ENCODE measurements around the gene DIP2C. TPM values are rescaled to one million over a fixed set of nuclear protein-coding genes. Genes with fewer than 3 reads are reported as not detected.

Gene DIP2C
- total and polyA plus RNA-seq, 3 donors from 2014 or later, result 14.9 to 43.4 (median 30.1) TPM

- TF ChIP-seq CTCF (IDR thresholded peaks at IDR 0.05), result no peak
- no peak for TF ChIP-seq POLR2A (IDR thresholded peaks at IDR 0.05)
- Histone ChIP-seq H3K4me1 (peaks cover 8% of the 10 kb centered on the region), H3K9me3 (no peaks in the 10 kb centered on the region), H3K27me3 (no peaks in the 10 kb centered on the region), H3K27ac (no peak overlapping the region), H3K36me3 (ENCODE audit: low read depth, missing control alignments) (no peaks in the 10 kb centered on the region), H3K4me3 (no peak overlapping the region)
- WGBS, 2 donors, result 89% methylated on average over 16 of the region's 16 CpGs
- intact Hi-C loops (cut with DNase I; ENCODE audit: low total_unique reads), result no loop called here
- no peak for DNase-seq
These were observed 158.8 kb downstream of the DIP2C start for GRCh38 chr10:530717-531116.

DNA sequence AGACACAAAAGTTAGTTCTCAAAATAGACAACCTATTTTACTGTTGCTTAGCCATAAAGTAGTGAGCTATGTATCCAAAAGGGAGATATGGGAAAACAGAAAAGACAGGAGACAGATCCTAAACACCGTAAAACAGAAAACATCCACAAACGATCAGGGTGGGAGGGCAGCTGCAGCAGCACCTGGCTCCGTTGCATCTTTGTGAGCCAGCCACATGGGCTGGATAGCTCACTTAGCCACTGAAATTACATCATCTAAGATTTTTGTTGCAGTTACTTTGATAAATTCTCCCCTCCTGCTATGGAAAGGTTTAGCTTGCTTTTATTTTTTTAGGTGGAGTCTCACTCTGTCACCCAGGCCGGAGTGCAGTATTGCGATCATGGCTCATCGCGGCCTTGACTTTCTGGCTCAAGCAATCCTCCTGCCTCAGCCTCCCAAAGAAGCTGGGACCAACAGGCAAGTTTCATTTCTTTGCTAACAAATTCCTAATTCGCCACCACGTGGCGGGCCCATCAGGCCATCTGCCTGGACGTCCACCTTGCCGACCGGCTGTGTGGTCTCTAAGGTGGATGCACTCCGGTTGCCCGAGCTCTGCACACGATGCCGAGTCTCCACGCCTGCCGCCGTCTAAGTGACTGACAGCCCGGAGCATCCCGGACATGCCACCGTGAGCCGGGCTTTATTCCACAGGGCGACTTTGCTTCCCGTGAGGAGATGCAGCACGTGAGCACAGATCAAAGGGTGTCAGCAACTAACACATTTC, 159.8 kb downstream of the DIP2C start:
- DNase-seq, result no peak
- no peaks in the 10 kb centered on the region for H3K9me3 ChIP-seq
- H3K4me3 ChIP-seq, result no peak overlapping the region
- intact Hi-C loops (cut with DNase I; ENCODE audit: low total_unique reads), result no loop called here
- no peaks in the 10 kb centered on the region for H3K27me3 ChIP-seq
- no peak for TF ChIP-seq POLR2A (IDR thresholded peaks at IDR 0.05)
- no peak for TF ChIP-seq CTCF (IDR thresholded peaks at IDR 0.05)
- H3K4me1 ChIP-seq, result peaks cover 8% of the 10 kb centered on the region
- no peaks in the 10 kb centered on the region for H3K36me3 ChIP-seq (ENCODE audit: low read depth, missing control alignments)
- 86 to 89% methylated on average over 20 to 27 of the region's 27 CpGs for WGBS, 2 donors
- no peak overlapping the region for H3K27ac ChIP-seq

DNA sequence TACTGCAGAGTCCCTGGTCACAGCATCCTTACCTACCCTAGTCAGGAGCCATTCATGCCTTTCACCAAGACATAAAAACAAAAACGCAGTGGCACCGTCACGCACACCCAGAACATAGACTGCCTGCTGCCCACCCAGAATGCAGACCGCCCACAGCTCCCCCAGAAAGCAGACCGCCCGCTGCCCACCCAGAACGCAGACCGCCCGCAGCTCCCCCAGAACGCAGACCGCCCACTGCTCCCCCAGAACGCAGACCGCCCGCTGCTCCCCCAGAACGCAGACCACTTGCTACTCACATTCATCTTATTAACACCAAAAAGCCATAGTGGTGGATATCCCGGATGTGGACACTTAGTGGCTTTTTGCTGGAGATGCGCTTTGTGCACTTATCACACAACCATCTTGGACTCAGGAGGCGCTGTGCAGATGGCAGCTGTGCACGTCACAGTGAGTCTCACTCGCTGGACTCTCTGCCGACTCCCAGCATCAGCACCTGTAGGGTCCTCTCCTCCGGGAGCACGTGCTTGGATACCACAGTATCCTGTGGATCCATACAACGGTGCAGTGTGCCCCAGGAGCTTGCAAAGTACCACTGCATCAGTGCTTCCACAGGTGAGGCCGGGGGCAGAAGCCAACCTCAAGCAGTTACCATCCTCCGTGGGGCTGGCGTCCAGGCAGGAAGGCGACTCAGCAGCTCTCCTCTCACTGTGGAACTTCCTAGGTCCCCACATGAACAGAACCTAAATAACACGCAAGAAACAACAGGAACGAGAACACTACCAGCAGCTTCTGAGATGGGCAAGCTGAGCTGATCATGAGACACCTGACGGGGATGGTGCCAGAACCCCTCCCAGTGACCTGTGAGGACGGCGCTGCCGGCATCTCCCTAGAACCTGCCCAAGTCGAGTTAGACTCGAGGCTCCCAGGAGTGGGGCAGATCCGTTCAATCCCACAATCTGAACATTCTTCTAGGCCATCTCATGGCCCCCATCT, 161.0 kb downstream of the DIP2C start:
- Histone ChIP-seq H3K27ac (no peak overlapping the region), H3K4me3 (no peak overlapping the region), H3K4me1 (peaks cover 6% of the 10 kb centered on the region), H3K36me3 (ENCODE audit: low read depth, missing control alignments) (no peaks in the 10 kb centered on the region), H3K27me3 (no peaks in the 10 kb centered on the region), H3K9me3 (no peaks in the 10 kb centered on the region)
- intact Hi-C loops (cut with DNase I; ENCODE audit: low total_unique reads), result no loop called here
- DNase-seq, result no peak
- 96 to 97% methylated on average over 36 to 37 of the region's 37 CpGs for WGBS, 2 donors
- TF ChIP-seq CTCF (IDR thresholded peaks at IDR 0.05) (no peak), POLR2A (IDR thresholded peaks at IDR 0.05) (no peak)

DNA sequence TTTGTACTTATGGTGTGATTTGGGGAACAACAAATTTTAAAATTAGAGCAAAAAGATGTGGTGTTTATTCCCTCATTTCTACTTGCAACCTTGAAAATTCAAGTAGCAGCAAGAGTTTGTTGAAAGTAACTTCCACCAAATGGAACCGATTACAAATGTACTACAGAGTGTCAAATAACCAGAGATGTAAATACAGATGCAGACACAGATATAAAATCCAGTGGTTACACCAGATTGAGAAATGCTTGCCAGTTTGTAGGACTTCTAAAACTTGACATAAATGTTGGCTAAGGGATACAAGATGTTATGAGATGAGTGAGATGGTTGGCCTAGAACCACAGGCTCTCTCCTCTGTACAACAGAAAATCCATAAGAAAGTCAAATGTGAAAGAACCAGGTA, 162.1 kb downstream of the DIP2C start:
- 44 to 52% methylated on average over 1 of the region's 1 CpG for WGBS, 2 donors
- H3K27ac ChIP-seq, result no peak overlapping the region
- intact Hi-C loops (cut with DNase I; ENCODE audit: low total_unique reads), result no loop called here
- H3K9me3 ChIP-seq, result no peaks in the 10 kb centered on the region
- no peaks in the 10 kb centered on the region for H3K4me1 ChIP-seq
- no peak overlapping the region for H3K4me3 ChIP-seq
- no peak for TF ChIP-seq POLR2A (IDR thresholded peaks at IDR 0.05)
- TF ChIP-seq CTCF (IDR thresholded peaks at IDR 0.05), result no peak
- no peaks in the 10 kb centered on the region for H3K36me3 ChIP-seq (ENCODE audit: low read depth, missing control alignments)
- no peaks in the 10 kb centered on the region for H3K27me3 ChIP-seq
- no peak for DNase-seq

All from testis (tissue), 3 donors.